COLO668 (cell line): ENCODE measurements around the gene FER1L5.

ENCODE experiments used
- DNase-seq: peaks from one replicate; lab custom pipeline; 2025; ENCODE audit not compliant: unreplicated experiment; lab: John Stamatoyannopoulos, UW

FER1L5 gene

DNA sequence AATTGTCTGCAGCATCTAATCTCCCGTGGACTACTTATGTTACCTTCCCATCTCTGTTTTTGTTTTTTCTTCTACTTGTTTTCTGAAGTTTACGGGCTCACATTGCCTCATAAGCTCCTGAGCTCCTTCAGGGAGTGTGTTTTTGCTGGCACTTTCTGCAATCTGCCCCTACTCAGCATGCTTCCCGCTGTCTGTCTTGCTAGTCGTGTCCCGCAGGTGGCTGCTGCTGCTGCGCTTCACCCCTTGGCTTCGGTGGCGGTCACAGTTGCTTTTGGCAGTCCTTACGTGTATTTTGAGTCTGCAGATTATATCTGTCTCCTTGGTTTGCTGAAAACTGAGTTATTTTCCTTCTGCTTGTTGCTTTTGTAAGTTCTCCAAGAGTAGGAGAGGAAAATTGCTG, 37.3 kb downstream of the FER1L5 start:
- DNase-seq, result no peak

DNA sequence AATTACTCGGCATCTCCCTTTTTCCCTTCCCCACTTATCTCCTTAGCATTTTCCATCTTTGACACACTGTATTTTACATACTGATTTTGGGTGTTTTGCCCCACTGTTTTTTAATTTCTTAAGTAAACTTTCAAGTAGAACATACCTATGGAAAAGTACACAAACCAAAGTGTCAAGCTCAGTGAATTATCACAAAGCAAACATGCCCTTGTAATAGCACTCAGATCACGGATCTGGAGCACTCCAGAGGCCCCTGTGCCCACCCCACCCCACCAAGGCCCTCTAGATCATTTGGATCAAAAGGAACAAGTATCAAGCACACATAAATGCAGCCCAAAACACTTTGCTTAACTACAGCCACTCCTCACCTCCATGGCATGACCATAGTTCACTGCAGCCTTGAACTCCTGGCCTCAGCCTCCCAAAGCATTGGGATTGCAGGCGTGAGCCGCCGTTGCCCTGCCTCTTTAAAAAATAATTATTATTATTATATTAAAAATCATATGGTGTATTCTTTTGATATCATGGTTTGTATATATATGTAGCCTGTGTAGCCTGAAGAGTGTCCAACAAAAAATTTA, 38.1 kb downstream of the FER1L5 start:
- no peak for DNase-seq

DNA sequence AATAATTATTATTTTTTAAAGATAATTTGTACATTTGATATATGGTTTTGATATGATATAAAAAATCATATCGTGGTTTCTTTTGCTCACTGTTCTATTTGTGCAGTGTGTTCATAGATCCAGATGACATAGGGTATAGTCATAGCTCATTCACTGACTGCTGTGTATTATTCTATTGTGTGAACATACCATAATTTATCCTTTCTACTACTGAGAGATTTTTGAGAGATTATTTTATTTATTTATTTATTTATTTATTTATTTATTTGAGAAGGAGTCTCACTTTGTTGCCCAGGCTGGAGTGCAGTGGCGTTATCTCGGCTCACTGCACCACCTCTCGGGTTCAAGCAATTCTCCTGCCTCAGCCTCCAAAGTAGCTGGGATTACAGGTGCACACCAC, 39.0 kb downstream of the FER1L5 start:
- DNase-seq, result no peak

DNA sequence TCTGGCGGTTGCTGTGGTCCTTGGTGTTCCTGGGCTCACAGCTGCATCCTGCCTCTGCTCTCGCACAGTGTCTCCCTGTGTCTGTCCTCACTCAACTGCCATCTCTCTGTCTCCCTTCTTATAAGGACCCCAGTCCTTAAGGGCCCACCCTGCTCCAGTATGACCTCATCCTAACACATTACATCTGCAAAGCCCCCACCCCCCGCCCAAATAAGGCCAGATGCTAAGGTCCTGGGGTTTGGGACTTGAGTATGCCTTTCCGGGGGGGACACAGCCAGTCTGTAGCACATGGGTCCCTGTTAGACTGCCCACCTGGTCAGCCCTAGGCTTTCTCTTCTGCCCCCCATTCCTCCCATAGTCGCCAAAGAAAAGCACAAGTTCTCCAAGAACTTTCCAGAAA, 40.7 kb downstream of the FER1L5 start:
- DNase-seq, result no peak

DNA sequence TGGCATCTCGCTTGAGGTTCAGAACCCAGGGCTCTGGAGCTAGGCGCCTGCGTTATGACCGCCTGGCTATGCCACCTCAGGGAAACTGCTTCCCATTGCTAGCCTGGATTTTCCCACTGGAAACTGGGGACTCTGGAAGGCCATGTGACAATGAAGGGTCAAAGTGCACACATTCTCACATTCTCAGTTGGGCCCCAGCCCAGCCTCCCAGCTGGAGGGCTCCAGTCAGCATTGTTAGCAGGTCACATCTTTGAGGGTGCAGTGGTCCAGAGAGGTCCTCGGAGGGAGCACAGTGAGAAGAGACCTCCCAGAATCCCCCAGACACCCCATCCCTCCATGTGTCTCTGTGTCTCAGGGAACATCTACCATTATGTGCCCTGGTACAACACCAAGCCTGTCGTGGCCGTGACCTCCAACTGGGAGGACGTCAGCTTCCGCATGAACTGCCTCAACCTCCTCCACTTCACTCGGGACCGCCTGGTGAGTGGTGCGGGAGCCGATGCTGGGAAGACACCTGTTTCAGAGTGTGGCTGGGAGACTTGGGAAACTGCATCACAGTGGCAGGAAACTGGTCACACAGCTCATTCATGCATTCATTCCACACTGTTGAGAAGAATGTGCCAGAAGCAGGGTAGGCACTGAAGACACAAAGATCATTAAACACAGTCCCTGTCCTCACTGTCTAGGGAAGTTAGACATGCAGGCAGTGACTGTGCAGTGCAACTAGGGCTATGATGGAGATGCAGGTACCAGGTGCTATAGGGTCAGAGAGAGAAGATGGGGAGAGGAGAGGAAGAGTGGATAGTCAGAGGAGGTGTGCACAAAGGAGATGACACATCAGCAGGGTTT, 41.6 kb downstream of the FER1L5 start:
- no peak for DNase-seq

DNA sequence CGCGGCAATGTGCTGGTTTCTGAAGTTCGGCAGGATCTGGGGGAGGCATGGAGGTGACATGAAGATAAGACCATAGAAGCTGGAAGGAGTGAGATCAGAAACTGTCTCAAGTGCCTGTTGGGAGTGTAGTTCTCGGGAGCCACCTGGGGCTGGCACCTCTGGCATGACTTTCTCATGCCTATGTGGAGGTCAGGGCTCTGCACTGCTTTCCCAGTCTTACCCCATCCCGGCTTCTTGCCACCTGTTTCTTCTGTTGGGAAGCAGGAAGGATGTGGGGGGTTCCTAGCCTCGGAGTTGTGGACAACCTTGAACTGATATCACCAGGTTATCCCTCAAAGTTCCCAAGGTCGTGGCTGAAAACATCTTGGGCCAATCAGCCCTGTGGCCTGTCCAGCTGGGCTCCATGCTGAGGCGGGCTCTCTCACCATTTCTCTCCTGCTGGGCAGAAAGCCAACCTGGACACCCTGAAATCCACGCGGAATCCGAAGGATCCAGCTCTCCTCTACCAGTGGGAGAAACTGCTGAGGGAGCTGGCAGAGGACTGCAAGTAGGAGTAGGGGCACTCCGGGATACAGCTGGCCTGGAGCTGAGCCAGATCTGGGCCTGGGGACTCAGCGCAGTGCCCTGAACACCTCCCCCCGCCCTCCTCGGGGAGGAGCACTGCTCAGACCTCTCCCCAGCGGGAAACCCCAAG, 42.5 kb downstream of the FER1L5 start:
- DNase-seq, result no peak

DNA sequence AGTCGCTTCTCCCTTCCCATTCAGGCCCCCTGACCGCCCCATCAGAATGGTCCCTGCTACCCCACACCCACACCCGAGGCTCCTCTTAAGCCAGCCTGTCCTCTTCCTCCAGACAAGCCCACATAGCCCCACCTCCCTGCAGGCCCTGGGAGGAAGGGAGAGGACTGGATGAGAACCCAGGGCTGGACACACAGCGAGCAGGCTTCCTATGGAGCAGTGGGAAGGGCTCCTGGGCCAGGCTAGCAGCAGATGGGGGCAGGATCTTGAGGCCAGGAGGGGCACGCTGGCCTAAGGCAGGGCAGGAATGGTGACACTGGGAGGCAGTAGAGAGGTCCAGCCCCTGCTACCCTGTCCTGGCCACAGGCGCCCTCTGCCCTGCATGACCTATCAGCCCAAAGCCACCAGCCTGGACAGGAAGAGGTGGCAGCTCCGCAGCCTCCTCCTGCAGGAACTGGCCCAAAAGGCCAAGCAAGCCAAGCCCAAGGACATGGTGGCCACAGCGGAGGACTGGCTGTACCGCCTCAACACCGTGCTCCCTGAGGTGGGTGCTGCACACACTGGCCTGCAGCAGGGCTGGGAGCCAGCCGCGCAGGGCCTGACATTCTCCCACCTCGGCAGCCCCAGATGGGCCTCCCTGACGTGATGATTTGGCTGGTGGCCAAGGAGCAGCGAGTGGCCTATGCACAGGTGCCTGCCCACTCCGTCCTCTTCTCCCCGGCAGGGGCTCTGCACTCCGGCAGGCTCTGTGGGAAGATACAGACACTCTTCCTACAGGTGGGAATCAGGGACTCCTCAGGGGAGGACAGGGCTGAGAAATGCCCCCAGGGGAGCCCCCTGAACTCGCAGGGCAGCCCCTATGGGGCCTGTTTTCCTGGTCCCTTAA, 43.3 kb downstream of the FER1L5 start:
- peak; percentile 86 for DNase-seq

- DNase-seq, result peak; percentile 11
Observed at GRCh38 chr2:96687266-96687665, 44.7 kb downstream of the FER1L5 start.

DNA sequence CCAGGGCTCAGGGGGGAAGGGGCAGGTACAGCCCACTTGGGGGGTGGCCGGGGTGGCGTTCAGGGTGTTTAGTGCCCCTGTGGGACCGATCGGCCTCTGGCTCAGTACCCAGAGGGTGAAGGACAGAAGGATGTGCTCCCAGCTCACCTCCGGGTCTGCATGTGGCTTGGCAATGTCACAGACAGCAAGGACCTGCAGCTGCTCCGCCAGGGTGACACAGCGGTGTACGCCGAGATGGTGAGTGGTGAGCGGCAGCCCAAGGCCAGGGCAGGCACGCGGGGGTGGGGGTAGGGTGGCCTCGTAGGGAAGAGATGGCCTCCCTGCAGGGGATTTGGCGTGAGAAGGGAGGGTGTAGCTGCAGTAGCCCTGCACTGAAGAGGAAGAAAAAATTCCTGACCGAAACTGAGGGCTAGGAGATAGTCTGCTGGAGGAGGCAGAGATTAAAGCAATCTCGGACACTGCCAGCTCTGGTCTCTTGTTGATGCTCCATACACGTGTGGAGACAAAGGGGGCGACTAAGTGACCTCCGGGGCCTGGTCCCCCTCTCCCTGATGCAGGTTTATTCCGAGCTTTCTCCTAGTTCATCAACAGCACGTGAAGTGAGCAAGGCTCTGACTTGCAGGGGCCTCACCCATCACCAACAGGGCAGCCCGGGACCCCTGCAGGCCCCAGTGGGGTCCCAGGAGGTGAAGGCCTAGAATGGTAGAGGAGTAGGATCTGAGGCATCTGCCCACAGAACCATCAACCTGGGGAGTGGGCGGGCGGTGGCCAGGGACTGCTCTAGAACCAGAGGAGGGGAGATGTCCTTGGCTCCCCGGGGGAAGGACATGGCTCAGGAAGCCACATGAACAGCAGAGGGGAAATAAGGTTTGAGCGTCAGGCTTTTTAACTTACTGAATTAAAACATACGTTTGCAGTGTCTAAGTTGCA, 45.4 kb downstream of the FER1L5 start:
- DNase-seq, result no peak

- no peak for DNase-seq
Observed at GRCh38 chr2:96688649-96689430, 46.3 kb downstream of the FER1L5 start.

GRCh38 chr2:96689431-96689991, 46.9 kb downstream of the FER1L5 start:
- no peak for DNase-seq

GRCh38 chr2:96690306-96691021, 47.9 kb downstream of the FER1L5 start:
- DNase-seq, result no peak

GRCh38 chr2:96691022-96691612, 48.6 kb downstream of the FER1L5 start:
- DNase-seq, result no peak

GRCh38 chr2:96692094-96692971, 49.8 kb downstream of the FER1L5 start:
- no peak for DNase-seq

GRCh38 chr2:96693286-96694200, 51.0 kb downstream of the FER1L5 start:
- no peak for DNase-seq

DNA sequence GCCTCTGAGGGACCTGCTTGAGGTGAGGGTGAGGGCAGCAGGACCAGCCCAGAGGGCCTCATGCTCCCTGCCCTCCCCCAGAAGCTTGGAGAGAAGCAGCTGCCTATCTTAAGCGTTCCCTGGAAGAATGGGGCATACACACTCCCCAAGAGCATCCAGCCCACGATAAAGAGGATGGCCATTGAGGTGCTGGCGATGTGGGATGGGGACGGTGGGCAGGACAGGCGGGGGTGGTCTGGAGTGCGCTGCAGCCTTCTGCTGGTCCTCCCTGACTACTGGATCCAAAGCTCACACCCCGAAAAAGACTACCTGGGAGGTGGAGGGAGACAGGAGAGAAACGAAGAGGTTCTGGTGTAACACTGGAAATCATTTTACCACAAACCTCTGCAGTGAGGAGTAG, 51.7 kb downstream of the FER1L5 start:
- DNase-seq, result no peak
